NCI-H187 (cell line): Measurements from ENCODE around the gene PARD6A.
"Not testable (repeated sequence)": the region's sequence is repeated elsewhere in the genome, so short reads cannot be mapped to it uniquely, and the experiment has no call there.

Experiments
- DNase-seq, 2 experiments: peaks; one replicate each; lab custom pipeline; 2025; lab: John Stamatoyannopoulos, UW

Gene PARD6A

GRCh38 chr16:67685388-67686112 lies 24.8 kb downstream of the PARD6A start:
- no peak for DNase-seq

- DNase-seq = not testable (repeated sequence)
These were observed 32.9 kb downstream of the PARD6A start for GRCh38 chr16:67693517-67694285.

DNA sequence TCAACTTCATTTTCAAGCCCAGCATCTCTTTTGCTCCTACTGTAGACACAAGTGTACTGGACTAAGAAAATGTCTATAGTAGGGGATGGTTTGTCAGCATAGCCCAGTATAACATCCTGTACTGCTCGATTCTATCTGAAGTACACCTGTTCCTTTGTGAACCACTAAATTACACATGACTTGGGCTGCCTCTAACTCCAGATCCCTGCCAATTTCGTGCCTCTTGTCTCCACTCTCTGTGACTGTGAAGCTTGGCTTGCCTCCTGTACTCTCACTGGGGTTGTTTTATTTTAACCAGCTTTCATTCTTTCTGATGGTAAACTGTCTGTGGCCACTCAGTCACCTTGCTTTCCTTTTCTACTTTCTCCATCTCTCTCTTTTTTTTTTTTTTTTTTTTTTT lies 33.9 kb downstream of the PARD6A start:
- DNase-seq = no peak

DNA sequence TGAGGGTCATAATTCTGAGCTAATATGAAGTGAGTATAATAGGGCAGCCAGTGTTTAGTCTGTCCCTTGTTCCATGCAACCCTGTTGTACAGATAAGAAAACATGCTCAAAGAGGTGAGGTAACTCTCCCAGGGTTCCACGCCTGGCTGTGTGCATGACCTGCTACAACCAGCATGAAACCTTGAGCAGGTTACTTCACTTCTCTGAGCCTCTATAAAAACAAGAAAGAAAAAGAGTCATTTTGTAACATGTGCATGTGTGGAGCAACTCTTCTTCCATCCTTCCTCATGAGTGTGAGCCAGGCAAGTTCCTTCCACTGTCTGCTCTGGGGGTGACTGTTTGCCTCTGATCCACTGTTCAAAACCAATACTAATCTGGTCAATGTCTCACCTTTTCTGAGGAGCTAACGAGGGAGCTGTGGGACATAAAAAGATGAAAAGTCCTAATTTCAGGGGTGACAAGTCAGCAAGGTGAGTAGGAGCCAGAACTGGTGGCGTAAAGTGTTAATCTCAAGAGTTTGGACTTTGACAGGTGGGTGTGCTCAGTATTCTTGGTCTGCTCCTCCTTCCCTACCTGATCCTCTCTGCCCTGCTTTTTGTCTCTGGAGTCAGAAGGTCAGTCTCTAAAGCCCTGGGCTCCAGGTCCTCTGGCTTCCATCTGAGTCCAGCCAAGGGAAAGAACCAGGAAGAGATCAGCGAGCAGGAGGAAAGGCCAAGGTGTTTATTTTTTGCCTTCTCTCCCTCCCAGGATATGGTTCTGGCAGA lies 36.8 kb downstream of the PARD6A start:
- no peak for DNase-seq

- DNase-seq = no peak
These were observed 38.5 kb downstream of the PARD6A start for GRCh38 chr16:67699265-67699664.

DNA sequence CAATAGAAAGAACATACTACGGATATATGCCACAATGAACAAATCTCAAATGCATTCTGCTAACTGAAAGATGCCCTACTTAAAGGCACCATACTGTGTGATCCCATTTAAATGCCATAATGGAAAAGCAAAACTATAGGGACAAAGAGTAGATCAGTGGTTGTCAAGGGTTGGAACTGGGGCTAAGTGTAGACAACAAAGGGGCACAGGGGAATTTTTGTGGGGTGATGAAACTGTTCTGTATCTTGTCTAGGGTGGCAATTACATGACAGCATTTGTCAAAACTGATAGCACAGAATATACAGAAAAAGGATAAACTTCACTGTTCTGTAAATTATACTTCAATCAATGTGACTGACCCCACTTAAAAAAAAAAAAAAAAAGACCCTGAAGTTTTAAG lies 40.7 kb downstream of the PARD6A start:
- no peak for DNase-seq

DNA sequence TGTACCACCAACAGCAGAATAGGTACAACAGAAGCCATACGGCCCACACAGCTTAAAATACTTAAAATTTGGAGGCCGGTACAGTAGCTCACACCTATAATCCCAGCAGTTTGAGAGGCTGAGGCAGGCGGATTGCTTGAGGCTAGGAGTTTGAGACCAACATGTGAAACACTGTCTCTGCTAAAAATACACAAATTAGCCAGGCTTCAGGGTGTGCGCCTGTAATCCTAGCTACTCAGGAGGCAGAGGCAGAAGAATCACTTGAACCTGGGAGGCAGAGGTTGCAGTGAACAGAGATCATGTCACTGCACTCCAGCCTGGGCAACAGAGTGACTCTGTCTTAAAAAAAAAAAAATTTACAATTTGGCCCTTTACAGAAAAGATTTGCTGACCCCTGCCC lies 41.4 kb downstream of the PARD6A start:
- no peak for DNase-seq

- DNase-seq = no peak
These were observed 42.9 kb downstream of the PARD6A start for GRCh38 chr16:67703626-67704025.

GRCh38 chr16:67704110-67704509 lies 43.4 kb downstream of the PARD6A start:
- no peak for DNase-seq

DNA sequence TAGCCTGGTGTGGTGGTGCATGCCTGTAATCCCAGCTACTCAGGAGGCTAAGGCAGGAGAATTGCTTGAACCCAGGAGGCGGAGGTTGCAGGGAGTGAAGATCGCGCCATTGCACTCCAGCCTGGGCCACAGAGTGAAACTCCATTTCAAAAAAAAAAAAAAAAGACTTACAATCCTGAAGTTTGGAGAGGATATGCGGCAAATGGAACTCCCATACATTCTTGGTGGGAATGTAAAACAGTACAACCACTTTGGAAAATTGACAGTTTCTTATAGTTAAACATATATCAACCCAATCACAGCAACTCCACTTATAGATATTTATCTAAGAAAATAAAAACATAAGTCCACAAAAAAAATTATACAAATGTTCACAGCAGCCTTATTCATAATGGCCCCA lies 46.5 kb downstream of the PARD6A start:
- no peak for DNase-seq

DNA sequence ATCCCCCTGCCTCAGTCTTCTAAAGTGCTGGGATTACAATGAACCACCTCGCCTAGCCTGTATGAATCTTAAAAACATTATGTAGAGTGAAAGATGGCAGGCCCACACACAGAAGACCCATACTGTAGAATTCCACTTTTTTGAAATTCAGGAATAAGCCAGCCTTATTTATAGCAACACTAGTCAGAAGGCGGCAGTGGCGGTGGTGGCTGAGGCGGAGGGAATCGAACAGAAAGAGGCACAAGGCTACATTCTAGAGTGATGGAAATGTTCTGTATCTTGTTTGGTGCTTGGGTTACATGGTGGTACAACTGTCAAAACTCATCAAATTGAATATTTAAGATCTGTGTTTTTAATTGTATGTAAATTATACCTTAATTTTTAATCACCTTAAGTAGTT lies 47.0 kb downstream of the PARD6A start:
- DNase-seq = no peak

DNA sequence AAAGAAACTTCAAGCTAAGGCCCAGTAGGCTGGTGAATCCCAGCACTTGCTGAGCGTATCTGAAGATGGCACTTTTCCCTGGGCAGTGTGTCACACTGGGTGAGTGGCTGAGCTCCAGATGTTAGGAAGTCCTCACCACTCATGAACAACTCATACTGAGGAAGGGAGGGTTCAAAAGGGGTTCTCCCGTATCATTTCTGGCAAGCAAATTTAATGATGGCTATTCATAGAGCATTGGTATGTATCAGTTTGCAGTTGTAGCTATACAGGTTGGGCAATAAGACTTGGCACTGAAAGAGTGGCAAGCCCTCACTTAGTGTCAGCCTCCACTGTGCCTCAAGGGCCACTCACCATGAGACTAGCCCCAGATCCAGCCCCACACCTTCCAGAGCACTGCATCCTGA lies 47.6 kb downstream of the PARD6A start:
- DNase-seq = no peak

- no peak for DNase-seq
These were observed 48.3 kb downstream of the PARD6A start for GRCh38 chr16:67709050-67709449.

- no peak for DNase-seq
These were observed 49.8 kb downstream of the PARD6A start for GRCh38 chr16:67710607-67711006.
